Measurements from ENCODE around the gene ZNF536. TPM values are rescaled to one million over a fixed set of nuclear protein-coding genes. Genes with fewer than 3 reads are reported as not detected.

ZNF536 gene
- total and polyA plus RNA-seq, 2 of the 4 experiments (the other 2 are of a cell fraction): not detected

DNA sequence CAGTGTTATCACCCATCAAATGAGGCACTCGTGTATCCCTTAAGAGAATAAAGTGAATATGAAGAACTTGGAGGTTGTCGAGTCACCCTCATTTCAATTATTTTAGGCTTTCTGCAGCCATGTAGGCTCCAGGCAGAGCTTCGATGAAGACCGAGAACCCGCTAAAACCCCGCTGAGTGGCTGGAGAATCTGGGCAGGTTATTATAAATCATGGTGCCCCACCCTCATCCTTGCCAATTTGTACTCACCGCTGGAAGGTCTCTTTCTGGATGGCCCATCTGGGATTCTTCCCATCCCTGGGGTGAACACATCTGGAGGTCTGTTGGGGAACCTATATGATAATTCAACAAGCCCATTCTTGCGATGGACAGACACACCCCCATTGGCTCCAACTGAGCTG, 190.8 kb downstream of the ZNF536 start:
- no CpG with 5 or more reads among the region's 8 CpGs for whole genome bisulfite sequencing, 2 experiments (ENCODE audit: extremely low coverage in 2 of 2, insufficient read length in 1 of 2)
- in situ Hi-C loops (cut with MboI; ENCODE audit: low sequenced_read_pairs): no loop called here

More for the DNA sequence above, 190.8 kb downstream of the ZNF536 start:
- Histone ChIP-seq H4K20me1 (ENCODE audit: insufficient read depth, low read length) (no peaks in the 10 kb centered on the region), H4K5ac (ENCODE audit: low read depth, low read length) (no peak overlapping the region), H3K23ac (ENCODE audit: low read depth, low read length) (no peak overlapping the region), H3K27ac (ENCODE audit: insufficient read depth, low read length) (no peak overlapping the region), H3K9me3 (ENCODE audit: control insufficient read depth, insufficient read depth, low read length) (peaks cover 26% of the 10 kb centered on the region), H2AK5ac (ENCODE audit: low read depth, low read length) (no peak overlapping the region), H3K4ac (ENCODE audit: low read depth, low read length) (no peak overlapping the region), H3K4me2 (ENCODE audit: low read depth, low read length) (no peak overlapping the region), H3K4me3 (ENCODE audit: insufficient read depth, low read depth, low read length) (no peak overlapping the region), H3K14ac (replicated peaks; ENCODE audit: low read depth, low read length) (no peak overlapping the region), H2BK120ac (ENCODE audit: low read depth, low read length) (no peak overlapping the region), H4K91ac (ENCODE audit: insufficient read depth, low read depth, low read length) (no peak overlapping the region), H2BK20ac (ENCODE audit: low read depth, low read length) (no peak overlapping the region), H4K8ac (ENCODE audit: low read depth in 2 of 2, low read length in 2 of 2) (no peak overlapping the region), H2AK9ac (replicated peaks; ENCODE audit: low read depth, low read length, poor library complexity) (no peak overlapping the region), H2BK5ac (ENCODE audit: low read depth, low read length, poor library complexity, severe bottlenecking) (no peak overlapping the region), H3K56ac (ENCODE audit: extremely low read depth, insufficient read depth, low read length) (no peak overlapping the region), H3K9me1 (ENCODE audit: insufficient read depth, low read length) (no peaks in the 10 kb centered on the region), H3K79me1 (ENCODE audit: low read depth in 1 of 2, low read length in 2 of 2) (no peaks in the 10 kb centered on the region), H3K27me3 (ENCODE audit: control insufficient read depth, insufficient read depth, low read length) (no peaks in the 10 kb centered on the region), H2AFZ (replicated peaks; ENCODE audit: low read length, poor library complexity) (no peak overlapping the region), H3K36me3 (ENCODE audit: control insufficient read depth, insufficient read depth, low read length) (no peaks in the 10 kb centered on the region), H3K18ac (ENCODE audit: low read depth, low read length) (no peak overlapping the region), H2BK15ac (ENCODE audit: low read depth, low read length) (no peak overlapping the region), H3K9ac (ENCODE audit: low read depth, low read length) (no peak overlapping the region), H3K4me1 (ENCODE audit: control insufficient read depth, insufficient read depth, low read length) (no peaks in the 10 kb centered on the region)
- intact Hi-C loops (cut with micrococcal nuclease) (no loop called here), dilution Hi-C loops (cut with HindIII; ENCODE audit: low sequenced_read_pairs, unreplicated experiment) (no loop called here)
- ChIA-PET CTCF (no interaction called here), POLR2A (ENCODE audit: unreplicated experiment) (no interaction called here)
- no TSS peak for BruUV-seq (replicated peaks)
- no peak for DNase-seq
- no peak for ATAC-seq (ENCODE audit: low read depth)
- TF ChIP-seq MXI1 (IDR thresholded peaks at IDR 0.05; ENCODE audit: borderline replicate concordance, low read depth, low read length) (no peak), MAZ (IDR thresholded peaks at IDR 0.05; ENCODE audit: borderline replicate concordance, low read depth, low read length) (no peak), RCOR1 (IDR thresholded peaks at IDR 0.05; ENCODE audit: insufficient replicate concordance, low read length) (no peak), RFX5 (IDR thresholded peaks at IDR 0.05; ENCODE audit: low read depth, low read length) (no peak), POLR2A (IDR thresholded peaks at IDR 0.05; ENCODE audit: low read depth, low read length) (no peak), CHD1 (IDR thresholded peaks at IDR 0.05; ENCODE audit: low read depth, low read length) (no peak), NFE2L2 (IDR thresholded peaks at IDR 0.05; ENCODE audit: low read depth, low read length) (no peak), MAFK (IDR thresholded peaks at IDR 0.05; ENCODE audit: low read depth, low read length) (no peak), BHLHE40 (IDR thresholded peaks at IDR 0.05; ENCODE audit: low read depth, low read length) (no peak), CEBPB (IDR thresholded peaks at IDR 0.05; ENCODE audit: low read depth, low read length) (no peak), RAD21 (IDR thresholded peaks at IDR 0.05; ENCODE audit: low read length) (no peak), SMC3 (IDR thresholded peaks at IDR 0.05; ENCODE audit: low read depth, low read length) (no peak), FOS (IDR thresholded peaks at IDR 0.05; ENCODE audit: low read depth, low read length) (no peak)
- TF ChIP-seq, protein P1, sequence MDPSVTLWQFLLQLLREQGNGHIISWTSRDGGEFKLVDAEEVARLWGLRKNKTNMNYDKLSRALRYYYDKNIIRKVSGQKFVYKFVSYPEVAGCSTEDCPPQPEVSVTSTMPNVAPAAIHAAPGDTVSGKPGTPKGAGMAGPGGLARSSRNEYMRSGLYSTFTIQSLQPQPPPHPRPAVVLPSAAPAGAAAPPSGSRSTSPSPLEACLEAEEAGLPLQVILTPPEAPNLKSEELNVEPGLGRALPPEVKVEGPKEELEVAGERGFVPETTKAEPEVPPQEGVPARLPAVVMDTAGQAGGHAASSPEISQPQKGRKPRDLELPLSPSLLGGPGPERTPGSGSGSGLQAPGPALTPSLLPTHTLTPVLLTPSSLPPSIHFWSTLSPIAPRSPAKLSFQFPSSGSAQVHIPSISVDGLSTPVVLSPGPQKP (IDR thresholded peaks at IDR 0.05; ENCODE audit: borderline replicate concordance, low read depth, low read length): no peak
- TF ChIP-seq, protein P2, sequence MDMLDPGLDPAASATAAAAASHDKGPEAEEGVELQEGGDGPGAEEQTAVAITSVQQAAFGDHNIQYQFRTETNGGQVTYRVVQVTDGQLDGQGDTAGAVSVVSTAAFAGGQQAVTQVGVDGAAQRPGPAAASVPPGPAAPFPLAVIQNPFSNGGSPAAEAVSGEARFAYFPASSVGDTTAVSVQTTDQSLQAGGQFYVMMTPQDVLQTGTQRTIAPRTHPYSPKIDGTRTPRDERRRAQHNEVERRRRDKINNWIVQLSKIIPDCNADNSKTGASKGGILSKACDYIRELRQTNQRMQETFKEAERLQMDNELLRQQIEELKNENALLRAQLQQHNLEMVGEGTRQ (IDR thresholded peaks at IDR 0.05; ENCODE audit: low read depth, low read length): no peak
- TF ChIP-seq, protein P3, sequence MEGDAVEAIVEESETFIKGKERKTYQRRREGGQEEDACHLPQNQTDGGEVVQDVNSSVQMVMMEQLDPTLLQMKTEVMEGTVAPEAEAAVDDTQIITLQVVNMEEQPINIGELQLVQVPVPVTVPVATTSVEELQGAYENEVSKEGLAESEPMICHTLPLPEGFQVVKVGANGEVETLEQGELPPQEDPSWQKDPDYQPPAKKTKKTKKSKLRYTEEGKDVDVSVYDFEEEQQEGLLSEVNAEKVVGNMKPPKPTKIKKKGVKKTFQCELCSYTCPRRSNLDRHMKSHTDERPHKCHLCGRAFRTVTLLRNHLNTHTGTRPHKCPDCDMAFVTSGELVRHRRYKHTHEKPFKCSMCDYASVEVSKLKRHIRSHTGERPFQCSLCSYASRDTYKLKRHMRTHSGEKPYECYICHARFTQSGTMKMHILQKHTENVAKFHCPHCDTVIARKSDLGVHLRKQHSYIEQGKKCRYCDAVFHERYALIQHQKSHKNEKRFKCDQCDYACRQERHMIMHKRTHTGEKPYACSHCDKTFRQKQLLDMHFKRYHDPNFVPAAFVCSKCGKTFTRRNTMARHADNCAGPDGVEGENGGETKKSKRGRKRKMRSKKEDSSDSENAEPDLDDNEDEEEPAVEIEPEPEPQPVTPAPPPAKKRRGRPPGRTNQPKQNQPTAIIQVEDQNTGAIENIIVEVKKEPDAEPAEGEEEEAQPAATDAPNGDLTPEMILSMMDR (conservative IDR thresholded peaks at IDR 0.05; ENCODE audit: low read depth, low read length): no peak

Measured in IMR-90 (cell line).